H1 (cell line): ENCODE data around the gene C1QA. TPM values are rescaled to one million over a fixed set of nuclear protein-coding genes. Genes with fewer than 3 reads are reported as not detected.

ENCODE experiments used
- CTCF ChIA-PET: fragments of 300-600 bp; sonication (Branson Sonifier 250); formaldehyde crosslinking; loops from one replicate; lab custom pipeline; 2021; ENCODE audit not compliant: partially characterized antibody; lab: Charles Lee
- POLR2A ChIA-PET: fragments of 300-600 bp; sonication (Branson Sonifier 250); formaldehyde crosslinking; loops from one replicate; lab custom pipeline; 2021; ENCODE audit warnings: inconsistent platforms; ENCODE audit not compliant: partially characterized antibody; lab: Charles Lee
- DNase-seq, 2 experiments: peaks; one replicate each; pipeline versions ENCODE4 v3.0.0 to v3.0.0-alpha.2; 2010 to 2022; ENCODE audit warnings: low spot score in 2 of 2, low read depth in 1 of 2, mixed read lengths in 1 of 2
- FAIRE-seq: peaks from 2 replicates; lab custom pipeline; 2011; peaks lifted over from hg19 to GRCh38; lab: Jason Lieb, UNC
- H2AFZ ChIP-seq: 2 replicates; pipeline ENCODE4 v1.8.1; 2012; ENCODE audit warnings: low read length, inconsistent platforms
- H2AK5ac ChIP-seq: 2 replicates; pipeline ENCODE4 v1.6.1; 2013; ENCODE audit warnings: low read depth, low read length
- H2BK120ac ChIP-seq: replicated peaks from 2 replicates; pipeline ENCODE3; 2013; ENCODE audit warnings: low read depth, low read length, inconsistent platforms
- H2BK12ac ChIP-seq: 2 replicates; pipeline ENCODE4 v1.6.1; 2013; ENCODE audit warnings: low read depth, low read length
- H2BK15ac ChIP-seq: 2 replicates; pipeline ENCODE4 v1.6.1; 2013; ENCODE audit warnings: low read length
- H2BK20ac ChIP-seq: 2 replicates; pipeline ENCODE4 v1.6.1; 2013; ENCODE audit warnings: low read length
- H2BK5ac ChIP-seq: 2 replicates; pipeline ENCODE4 v1.6.1; 2013; ENCODE audit warnings: low read depth, low read length
- H3K14ac ChIP-seq: 2 replicates; pipeline ENCODE4 v1.6.1; 2013; ENCODE audit warnings: inconsistent platforms; ENCODE audit not compliant: insufficient read length
- H3K18ac ChIP-seq: 2 replicates; pipeline ENCODE4 v1.6.1; 2013; ENCODE audit warnings: low read length; ENCODE audit errors: extremely low read depth
- H3K23ac ChIP-seq: 2 replicates; pipeline ENCODE4 v1.6.1; 2013; ENCODE audit warnings: inconsistent platforms; ENCODE audit not compliant: insufficient read length
- H3K23me2 ChIP-seq: 2 replicates; pipeline ENCODE4 v1.6.1; 2013; ENCODE audit warnings: low read depth, low read length
- H3K27ac ChIP-seq: 2 replicates; pipeline ENCODE4 v1.6.1; 2011; ENCODE audit warnings: low read depth, low read length, inconsistent platforms
- H3K27me3 ChIP-seq, 4 experiments: replicated peaks in 1 of 4; 1 replicate in 1 of 4; 2 replicates in 3 of 4; pipeline versions ENCODE4 v1.6.1 to v1.8.1; 2011 to 2013; ENCODE audit warnings: low read length in 3 of 4, mild to moderate bottlenecking in 3 of 4, inconsistent platforms in 2 of 4, mixed read lengths in 2 of 4, moderate library complexity in 1 of 4; ENCODE audit not compliant: control insufficient read depth in 3 of 4, insufficient read depth in 3 of 4; ENCODE audit errors: extremely low read depth in 1 of 4
- H3K36me3 ChIP-seq, 4 experiments: 2 replicates each; pipeline versions ENCODE4 v1.6.1 to v1.8.1; 2011 to 2013; ENCODE audit warnings: mild to moderate bottlenecking in 4 of 4, low read length in 3 of 4, moderate library complexity in 2 of 4, control low read depth in 1 of 4, inconsistent platforms in 1 of 4; ENCODE audit not compliant: insufficient read depth in 4 of 4, control insufficient read depth in 2 of 4
- H3K4ac ChIP-seq: replicated peaks from 2 replicates; pipeline ENCODE3; 2013; ENCODE audit warnings: low read length, low read depth, mixed read lengths, inconsistent platforms; ENCODE audit not compliant: insufficient read length
- H3K4me1 ChIP-seq, 4 experiments: replicated peaks in 1 of 4; 1 replicate in 1 of 4; 2 replicates in 3 of 4; pipeline versions ENCODE4 v1.6.1 to v1.8.1; 2011 to 2013; ENCODE audit warnings: low read length in 3 of 4, inconsistent platforms in 2 of 4, mixed read lengths in 1 of 4; ENCODE audit not compliant: insufficient read depth in 4 of 4, control insufficient read depth in 3 of 4
- H3K4me2 ChIP-seq, 2 experiments: 2 replicates each; pipeline versions ENCODE4 v1.6.1 to v1.8.1; 2011 to 2013; ENCODE audit warnings: low read depth in 2 of 2, low read length in 2 of 2, control low read depth in 1 of 2, inconsistent platforms in 1 of 2, mild to moderate bottlenecking in 1 of 2; ENCODE audit not compliant: insufficient read depth in 1 of 2
- H3K4me3 ChIP-seq, 4 experiments: fragments of 200-600, 300-600 bp in 1 of 4; sonication (generic), shearing (Covaris generic), sonication (Bioruptor Twin) in 1 of 4; 2 replicates each; pipeline versions ENCODE4 v1.5.1 to v1.8.1; 2011 to 2016; ENCODE audit warnings: low read length in 4 of 4, low read depth in 3 of 4, control low read depth in 2 of 4, inconsistent platforms in 2 of 4, mild to moderate bottlenecking in 2 of 4, mixed read lengths in 1 of 4, moderate library complexity in 1 of 4; ENCODE audit not compliant: insufficient read depth in 2 of 4; ENCODE audit errors: extremely low read depth in 1 of 4
- H3K56ac ChIP-seq: replicated peaks from 2 replicates; pipeline ENCODE3; 2013; ENCODE audit warnings: low read depth, mild to moderate bottlenecking, mixed read lengths, low read length, inconsistent platforms; ENCODE audit not compliant: insufficient read length
- H3K79me1 ChIP-seq: 2 replicates; pipeline ENCODE4 v1.6.1; 2013; ENCODE audit warnings: low read depth, low read length, control low read depth
- H3K79me2 ChIP-seq, 2 experiments: 2 replicates each; pipeline versions ENCODE4 v1.6.1 to v1.8.1; 2012 to 2013; ENCODE audit warnings: low read length in 2 of 2, mild to moderate bottlenecking in 2 of 2, inconsistent platforms in 1 of 2; ENCODE audit not compliant: insufficient read depth in 2 of 2, control insufficient read depth in 1 of 2
- H3K9ac ChIP-seq, 4 experiments: replicated peaks in 1 of 4; 1 replicate in 1 of 4; 2 replicates in 3 of 4; pipeline versions ENCODE4 v1.6.1 to v1.8.1; 2011 to 2013; ENCODE audit warnings: low read depth in 3 of 4, low read length in 3 of 4, control low read depth in 2 of 4, mild to moderate bottlenecking in 2 of 4, moderate library complexity in 2 of 4, inconsistent platforms in 1 of 4; ENCODE audit errors: extremely low read depth in 1 of 4
- H3K9me3 ChIP-seq, 2 experiments: 2 replicates each; pipeline versions ENCODE4 v1.6.1 to v1.8.1; 2012 to 2013; ENCODE audit warnings: mild to moderate bottlenecking in 2 of 2, moderate library complexity in 2 of 2, control low read depth in 1 of 2, inconsistent platforms in 1 of 2, low read depth in 1 of 2, low read length in 1 of 2, mixed read lengths in 1 of 2; ENCODE audit not compliant: insufficient read depth in 2 of 2
- H4K20me1 ChIP-seq, 2 experiments: replicated peaks in 1 of 2; 2 replicates each; pipeline versions ENCODE3 to v1.8.1; 2011 to 2013; ENCODE audit warnings: inconsistent platforms in 2 of 2, low read length in 2 of 2, mild to moderate bottlenecking in 1 of 2; ENCODE audit not compliant: insufficient read depth in 2 of 2, control insufficient read depth in 1 of 2
- H4K5ac ChIP-seq: 2 replicates; pipeline ENCODE4 v1.6.1; 2013; ENCODE audit warnings: low read length, low read depth, mixed read lengths, inconsistent platforms; ENCODE audit not compliant: insufficient read length
- H4K8ac ChIP-seq: 2 replicates; pipeline ENCODE4 v1.8.0; 2013; ENCODE audit warnings: mild to moderate bottlenecking, moderate library complexity, low read length, inconsistent platforms; ENCODE audit not compliant: insufficient read depth; ENCODE audit errors: extremely low read depth
- H4K91ac ChIP-seq: replicated peaks from 2 replicates; pipeline ENCODE3; 2013; ENCODE audit warnings: low read length, mixed read lengths, inconsistent platforms; ENCODE audit not compliant: insufficient read length
- CREB1 ChIP-seq: IDR thresholded peaks from 2 replicates; pipeline ENCODE4 v1.6.1; 2012; ENCODE audit warnings: inconsistent platforms
- CTBP2 ChIP-seq: IDR thresholded peaks from 2 replicates; pipeline ENCODE4 v1.7.0; 2011; ENCODE audit warnings: borderline replicate concordance, mild to moderate bottlenecking, moderate library complexity, mixed read lengths, low read length; ENCODE audit not compliant: insufficient read depth, insufficient read length
- EZH2 ChIP-seq: fragments of 200-600 bp; sonication (generic); IDR thresholded peaks from 2 replicates; pipeline ENCODE4 v1.7.1; 2012; ENCODE audit warnings: low read depth, mild to moderate bottlenecking, moderate library complexity, low read length, inconsistent platforms; ENCODE audit not compliant: severe bottlenecking
- PHF8 ChIP-seq: fragments of 200-600 bp; sonication (generic); conservative IDR thresholded peaks from 2 replicates; pipeline ENCODE4 v1.7.1; 2012; ENCODE audit warnings: low read depth, mild to moderate bottlenecking, inconsistent platforms, low read length, moderate library complexity
- POLR2AphosphoS5 ChIP-seq: IDR thresholded peaks from 2 replicates; pipeline ENCODE4 v1.6.1; 2011; ENCODE audit warnings: low read depth, low read length
- SAP30 ChIP-seq: fragments of 300-600 bp; sonication (generic); IDR thresholded peaks from 2 replicates; pipeline ENCODE4 v1.7.1; 2012; ENCODE audit warnings: low read length, moderate library complexity, mild to moderate bottlenecking, inconsistent platforms; ENCODE audit not compliant: insufficient read depth, insufficient replicate concordance
- SIN3A ChIP-seq, 2 experiments: IDR thresholded peaks in 1 of 2; conservative IDR thresholded peaks in 1 of 2; 2 replicates each; pipeline ENCODE4 v1.6.1; 2011 to 2012; ENCODE audit warnings: low read length in 2 of 2, improper control_type of control experiment in 1 of 2, low read depth in 1 of 2, mild to moderate bottlenecking in 1 of 2
- TAF1 ChIP-seq: IDR thresholded peaks from 2 replicates; pipeline ENCODE4 v1.6.1; 2011; ENCODE audit warnings: mild to moderate bottlenecking, low read depth, low read length
- TCF12 ChIP-seq: IDR thresholded peaks from 2 replicates; pipeline ENCODE4 v1.6.1; 2011; ENCODE audit warnings: low read depth, mild to moderate bottlenecking, low read length
- ZNF274 ChIP-seq: IDR thresholded peaks from 2 replicates; pipeline ENCODE4 v1.7.0; 2012; ENCODE audit warnings: low read length, borderline replicate concordance; ENCODE audit errors: extremely low read depth
- WGBS, 2 experiments: shearing (Covaris generic) in 1 of 2; methylation state at CpG; one replicate each; pipeline versions ENCODE4 v1.1.6 to v1.1.7; 2013 to 2015; ENCODE audit warnings: low lambda C conversion rate in 2 of 2, mixed read lengths in 2 of 2, inconsistent platforms in 1 of 2, low coverage in 1 of 2, missing lambda C conversion rate in 1 of 2; ENCODE audit not compliant: insufficient replicate concordance in 2 of 2, insufficient coverage in 1 of 2, insufficient read length in 1 of 2; ENCODE audit errors: extremely low coverage in 1 of 2, missing lambda C conversion rate in 1 of 2; 5-methylcytosine and 5-hydroxymethylcytosine counted together
- polyA plus RNA-seq, 7 experiments: library from polyadenylated mRNA; depleted of rRNA in 3 of 7; stranded (reverse) in 5 of 7; unstranded in 2 of 7; fragments of >200 nt in 5 of 7; fragments of 200-250 nt in 2 of 7; gene quantifications; 1 replicate in 5 of 7; 2 replicates in 1 of 7; 4 replicates in 1 of 7; pipeline versions ENCODE4 v1.2.1 to v1.2.3, GENCODE V29; 2011 to 2013; ENCODE audit warnings: missing spikeins in 2 of 7, mixed read lengths in 2 of 7
- total RNA-seq: library from RNA; stranded (reverse); fragmentation: NEBNext Ultra II Directional; extraction: Animal tissue kit (Norgen Biotek cat#: 25700); gene quantifications from 2 replicates; pipeline ENCODE4 v1.2.1, GENCODE V29; 2021
- TF ChIP-seq, protein P1 (sequence below): IDR thresholded peaks from 2 replicates; pipeline ENCODE4 v1.6.1; 2012; ENCODE audit warnings: inconsistent platforms
- TF ChIP-seq, protein P2 (sequence below): IDR thresholded peaks from 2 replicates; pipeline ENCODE4 v1.6.1; 2011; ENCODE audit warnings: low read length, improper control_type of control experiment

The C1QA gene
- total and polyA plus RNA-seq, 2 of the 8 experiments (the other 6 are each of a cell fraction or from before 2014, with no cell fraction given) = not detected

DNA sequence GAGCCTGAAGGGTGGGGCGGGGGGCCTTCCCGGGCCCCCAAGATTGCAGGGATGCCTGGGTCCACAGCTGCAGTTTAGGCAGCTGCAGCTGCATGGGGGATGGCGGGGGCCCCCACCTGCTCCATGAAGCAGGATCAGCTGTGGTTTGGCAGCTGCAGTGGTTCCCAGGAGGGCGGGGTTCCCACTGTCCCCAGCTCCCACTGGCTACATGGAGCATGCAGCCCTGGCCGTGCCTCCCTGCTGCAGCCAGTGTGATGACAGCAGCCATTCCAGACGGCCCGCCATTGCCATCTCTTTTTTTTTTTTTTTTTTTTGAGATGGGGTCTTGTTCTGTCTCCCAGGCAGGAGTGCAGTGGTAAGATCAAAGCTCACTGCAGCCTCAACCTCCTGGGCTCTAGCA lies 992 bp upstream of the C1QA start:
- DNase-seq = no peak
- 77% methylated on average over 3 of the region's 7 CpGs; no CpG with 5 or more reads in 1 of the 2 experiments for WGBS, 2 experiments
- Histone ChIP-seq H3K14ac (no peak overlapping the region), H3K23me2 (no peaks in the 10 kb centered on the region), H3K79me2 (no peaks in the 10 kb centered on the region), H2BK15ac (no peak overlapping the region), H2AFZ (no peak overlapping the region), H3K27me3 (no peaks in the 10 kb centered on the region), H2BK12ac (no peak overlapping the region), H3K56ac (no peak overlapping the region), H4K20me1 (no peaks in the 10 kb centered on the region), H2BK120ac (no peak overlapping the region), H3K27ac (no peak overlapping the region), H3K18ac (no peak overlapping the region), H3K23ac (no peak overlapping the region), H3K4me1 (peaks cover 0 to 9% (median 5%) of the 10 kb centered on the region in 4 experiments; a peak in 6 of 7 replicates), H3K4me3 (no peak overlapping the region), H3K9me3 (peaks cover 6 to 8% of the 10 kb centered on the region in 2 experiments; a peak in 2 of 4 replicates), H4K5ac (no peak overlapping the region), H3K9ac (no peak overlapping the region), H3K36me3 (no peaks in the 10 kb centered on the region), H4K8ac (no peak overlapping the region), H3K79me1 (no peaks in the 10 kb centered on the region), H3K4ac (no peak overlapping the region), H2BK5ac (no peak overlapping the region), H3K4me2 (no peak overlapping the region), H2AK5ac (no peak overlapping the region), H4K91ac (no peak overlapping the region), H2BK20ac (no peak overlapping the region)
- CTCF ChIA-PET = interaction anchor here (0.6 to 3.5 kb wide), 9 partner anchors 11 to 370 kb away, joined by 3 to 16 read pairs (median 4); no protein-coding TSS in a partner anchor
- FAIRE-seq = no peak
- POLR2A ChIA-PET = interaction anchor here (1.1 to 1.5 kb wide), 2 partner anchors 79 to 108 kb away, joined by 3 to 4 read pairs; no protein-coding TSS in a partner anchor
- TF ChIP-seq SIN3A (conservative IDR thresholded peaks at IDR 0.05 in 1 of 2, IDR thresholded peaks at IDR 0.05 in 1 of 2; ENCODE audit: low read depth in 1 of 2, low read length in 2 of 2) = no peak
- no peak for TF ChIP-seq CTBP2
- no peak for TF ChIP-seq PHF8
- no peak for TF ChIP-seq ZNF274
- no peak for TF ChIP-seq TAF1
- TF ChIP-seq SAP30 = no peak
- TF ChIP-seq, protein P1, sequence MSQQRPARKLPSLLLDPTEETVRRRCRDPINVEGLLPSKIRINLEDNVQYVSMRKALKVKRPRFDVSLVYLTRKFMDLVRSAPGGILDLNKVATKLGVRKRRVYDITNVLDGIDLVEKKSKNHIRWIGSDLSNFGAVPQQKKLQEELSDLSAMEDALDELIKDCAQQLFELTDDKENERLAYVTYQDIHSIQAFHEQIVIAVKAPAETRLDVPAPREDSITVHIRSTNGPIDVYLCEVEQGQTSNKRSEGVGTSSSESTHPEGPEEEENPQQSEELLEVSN = no peak
- no peak for TF ChIP-seq POLR2AphosphoS5
- TF ChIP-seq, protein P2, sequence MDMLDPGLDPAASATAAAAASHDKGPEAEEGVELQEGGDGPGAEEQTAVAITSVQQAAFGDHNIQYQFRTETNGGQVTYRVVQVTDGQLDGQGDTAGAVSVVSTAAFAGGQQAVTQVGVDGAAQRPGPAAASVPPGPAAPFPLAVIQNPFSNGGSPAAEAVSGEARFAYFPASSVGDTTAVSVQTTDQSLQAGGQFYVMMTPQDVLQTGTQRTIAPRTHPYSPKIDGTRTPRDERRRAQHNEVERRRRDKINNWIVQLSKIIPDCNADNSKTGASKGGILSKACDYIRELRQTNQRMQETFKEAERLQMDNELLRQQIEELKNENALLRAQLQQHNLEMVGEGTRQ = no peak
- TF ChIP-seq TCF12 = no peak
- TF ChIP-seq EZH2 = no peak
- no peak for TF ChIP-seq CREB1
